ENCODE results near the gene BMAL1. TPM values are rescaled to one million over a fixed set of nuclear protein-coding genes. Genes with fewer than 3 reads are reported as not detected.

BMAL1 gene
- total RNA-seq, 1 experiment from 2014 or later = 10.9 TPM

GRCh38 chr11:13303668-13304649 is 26.4 kb downstream of the BMAL1 start:
- Histone ChIP-seq H3F3A (ENCODE audit: low read length, unreplicated experiment) (no peaks in the 10 kb centered on the region), H3K27me3 (ENCODE audit: low read length) (no peaks in the 10 kb centered on the region), H2AFZ (ENCODE audit: low read length) (no peak overlapping the region), H3K9me3 (ENCODE audit: low read length) (no peaks in the 10 kb centered on the region), H3K9me2 (replicated peaks; ENCODE audit: low read length) (no peaks in the 10 kb centered on the region), H3K9ac (ENCODE audit: low read length) (no peak overlapping the region), H3K4me2 (ENCODE audit: low read length) (no peak overlapping the region), H3K4me3 (ENCODE audit: low read length) (no peak overlapping the region), H3K79me2 (ENCODE audit: low read length) (no peaks in the 10 kb centered on the region), H4K20me1 (ENCODE audit: low read length) (no peaks in the 10 kb centered on the region), H3K36me3 (ENCODE audit: low read depth, low read length) (no peaks in the 10 kb centered on the region), H3K27ac (ENCODE audit: low read length) (no peak overlapping the region), H3K4me1 (ENCODE audit: insufficient read depth, low read length) (no peaks in the 10 kb centered on the region)
- POLR2A ChIA-PET (ENCODE audit: unreplicated experiment) = no interaction called here
- BruUV-seq (replicated peaks) = no TSS peak
- ATAC-seq = no peak
- intact Hi-C loops (cut with micrococcal nuclease) = no loop called here
- CTCF ChIA-PET = interaction anchor here (0.5 kb wide), 1 partner anchor 78 kb away, joined by 3 read pairs; no protein-coding TSS in a partner anchor
- TF ChIP-seq EZH2phosphoT487 (IDR thresholded peaks at IDR 0.05; ENCODE audit: borderline replicate concordance, low read length) (no peak), EZH2 (IDR thresholded peaks at IDR 0.05; ENCODE audit: low read length, unreplicated experiment) (no peak), CTCF (conservative IDR thresholded peaks at IDR 0.05; ENCODE audit: low read depth, low read length) (no peak)
- no peak for DNase-seq

GRCh38 chr11:13304655-13305335 is 27.2 kb downstream of the BMAL1 start:
- H3K27ac ChIP-seq (ENCODE audit: low read length) = no peak overlapping the region

More at GRCh38 chr11:13304655-13305335, 27.2 kb downstream of the BMAL1 start:
- H3K9ac ChIP-seq (ENCODE audit: low read length) = no peak overlapping the region
- BruUV-seq (replicated peaks) = no TSS peak
- H3K36me3 ChIP-seq (ENCODE audit: low read depth, low read length) = no peaks in the 10 kb centered on the region
- ChIA-PET POLR2A (ENCODE audit: unreplicated experiment) (no interaction called here), CTCF (no interaction called here)
- intact Hi-C loops (cut with micrococcal nuclease) = no loop called here
- H4K20me1 ChIP-seq (ENCODE audit: low read length) = no peaks in the 10 kb centered on the region
- no peak for ATAC-seq
- H3K79me2 ChIP-seq (ENCODE audit: low read length) = no peaks in the 10 kb centered on the region
- TF ChIP-seq EZH2 (IDR thresholded peaks at IDR 0.05; ENCODE audit: low read length, unreplicated experiment) (no peak), CTCF (conservative IDR thresholded peaks at IDR 0.05; ENCODE audit: low read depth, low read length) (no peak), EZH2phosphoT487 (IDR thresholded peaks at IDR 0.05; ENCODE audit: borderline replicate concordance, low read length) (no peak)
- no peak overlapping the region for H3K4me2 ChIP-seq (ENCODE audit: low read length)
- no peaks in the 10 kb centered on the region for H3K9me2 ChIP-seq (replicated peaks; ENCODE audit: low read length)
- no peaks in the 10 kb centered on the region for H3K27me3 ChIP-seq (ENCODE audit: low read length)
- H2AFZ ChIP-seq (ENCODE audit: low read length) = no peak overlapping the region
- no peaks in the 10 kb centered on the region for H3K4me1 ChIP-seq (ENCODE audit: insufficient read depth, low read length)
- H3K4me3 ChIP-seq (ENCODE audit: low read length) = no peak overlapping the region
- DNase-seq = no peak
- H3F3A ChIP-seq (ENCODE audit: low read length, unreplicated experiment) = no peaks in the 10 kb centered on the region
- no peaks in the 10 kb centered on the region for H3K9me3 ChIP-seq (ENCODE audit: low read length)
